Thyroid gland (tissue), 4 donors: ENCODE measurements around the gene TRUB2. TPM values are rescaled to one million over a fixed set of nuclear protein-coding genes. Genes with fewer than 3 reads are reported as not detected.

Source experiments
- DNase-seq, 2 donors: peaks; one replicate each; pipeline ENCODE4 v3.0.0-alpha.2; 2019
- H3K27ac ChIP-seq, 3 donors: fragments of 200-600 bp; sonication (generic); 1 replicate in 2 of 3; 2 replicates in 1 of 3; pipeline ENCODE4 v1.5.1; 2016 to 2019; ENCODE audit warnings: mild to moderate bottlenecking in 1 of 3, moderate library complexity in 1 of 3
- H3K27me3 ChIP-seq: fragments of 200-600 bp; sonication (generic); one replicate; pipeline ENCODE4 v1.5.1; 2019
- H3K36me3 ChIP-seq, 2 donors: fragments of 200-600 bp; sonication (generic); one replicate each; pipeline ENCODE4 v1.5.1; 2016 to 2019
- H3K4me1 ChIP-seq, 2 donors: fragments of 200-600 bp; sonication (generic); one replicate each; pipeline ENCODE4 v1.5.1; 2017 to 2019
- H3K4me3 ChIP-seq, 3 donors: fragments of 200-600 bp; sonication (generic); replicated peaks in 1 of 3; 1 replicate in 2 of 3; 2 replicates in 1 of 3; pipeline ENCODE4 v1.5.1; 2016; ENCODE audit warnings: mild to moderate bottlenecking in 1 of 3
- H3K9me3 ChIP-seq: fragments of 200-600 bp; sonication (generic); one replicate; pipeline ENCODE4 v1.5.1; 2017
- POLR2A ChIP-seq, 2 donors: fragments of 450-650 bp; IDR thresholded peaks; one replicate each; pipeline ENCODE4 v1.6.1; 2017; ENCODE audit warnings: antibody characterized with exemption in 2 of 2, mild to moderate bottlenecking in 2 of 2, moderate library complexity in 1 of 2
- WGBS, 2 donors: methylation state at CpG; one replicate each; pipeline ENCODE4 v1.1.5; 2017; 5-methylcytosine and 5-hydroxymethylcytosine counted together
- intact Hi-C: fragments of 100-400 bp; cut with DNase I; formaldehyde crosslinking; loops from one replicate; pipeline ENCODE4 v1.15.1; 2023
- total RNA-seq, 4 donors: library from RNA; depleted of rRNA; stranded (reverse); fragments of >200 nt; gene quantifications; one replicate each; pipeline ENCODE4 v1.2.3, GENCODE V29; 2016
- TF ChIP-seq, protein P1 (sequence below), 6 experiments: fragments of 200-600 bp in 3 of 6; fragments of 450-650 bp in 3 of 6; sonication (generic) in 3 of 6; IDR thresholded peaks; one replicate each; pipeline ENCODE4 v1.5.1; 2016 to 2019; ENCODE audit warnings: antibody characterized with exemption in 6 of 6, mild to moderate bottlenecking in 2 of 6, inconsistent platforms in 1 of 6, moderate library complexity in 1 of 6

The TRUB2 gene
- total RNA-seq, 4 donors from 2014 or later = 8.3 to 19.2 (median 16.6) TPM

DNA sequence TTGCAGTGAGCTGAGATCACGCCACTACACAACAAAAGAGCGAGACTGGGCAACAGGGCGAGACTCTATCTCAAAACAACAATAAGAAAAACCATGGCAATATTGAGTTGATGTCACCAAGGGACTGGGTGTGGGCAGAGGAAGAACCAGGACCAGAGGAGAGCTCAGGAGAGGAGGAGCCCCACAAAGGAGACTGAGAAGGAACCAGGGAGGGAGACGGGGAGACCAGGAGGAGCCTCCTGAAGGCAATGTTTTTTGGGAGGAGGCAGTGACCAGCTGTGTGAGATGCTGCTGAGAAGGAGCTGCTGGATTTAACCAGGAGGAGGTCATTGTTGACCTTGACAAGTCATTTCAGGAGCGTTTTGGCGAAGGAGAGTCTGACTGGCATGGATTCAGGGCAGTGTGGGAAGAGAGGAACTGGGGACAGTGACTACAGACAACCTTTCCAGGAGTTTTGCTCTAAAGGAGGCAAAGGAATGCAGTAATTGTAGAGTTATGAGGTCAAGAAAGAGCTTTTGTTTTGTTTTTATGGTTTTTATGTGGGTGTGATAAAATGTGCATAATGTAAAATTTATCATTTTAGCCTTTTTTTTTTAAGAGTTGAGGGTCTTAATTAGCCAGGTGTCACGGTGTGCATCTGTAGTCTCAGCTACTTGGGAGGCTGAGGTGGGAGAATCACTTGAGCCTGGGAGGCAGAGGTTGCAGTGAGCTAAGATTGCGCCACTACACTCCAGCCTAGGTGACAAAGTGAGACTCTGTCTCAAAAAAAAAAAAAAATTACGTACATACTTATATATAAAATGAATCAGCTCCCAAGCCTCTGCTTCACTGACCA is 17.9 kb downstream of the TRUB2 start:
- Histone ChIP-seq H3K9me3 (no peaks in the 10 kb centered on the region), H3K36me3 (peaks cover 3 to 4% of the 10 kb centered on the region in 2 donors), H3K27ac (no peak overlapping the region), H3K27me3 (no peaks in the 10 kb centered on the region), H3K4me3 (no peak overlapping the region), H3K4me1 (no peaks in the 10 kb centered on the region)
- no peak for DNase-seq
- 77 to 83% methylated on average over 9 of the region's 9 CpGs for WGBS, 2 donors
- intact Hi-C loops = no loop called here
- no peak for TF ChIP-seq POLR2A (IDR thresholded peaks at IDR 0.05)
- TF ChIP-seq, protein P1, sequence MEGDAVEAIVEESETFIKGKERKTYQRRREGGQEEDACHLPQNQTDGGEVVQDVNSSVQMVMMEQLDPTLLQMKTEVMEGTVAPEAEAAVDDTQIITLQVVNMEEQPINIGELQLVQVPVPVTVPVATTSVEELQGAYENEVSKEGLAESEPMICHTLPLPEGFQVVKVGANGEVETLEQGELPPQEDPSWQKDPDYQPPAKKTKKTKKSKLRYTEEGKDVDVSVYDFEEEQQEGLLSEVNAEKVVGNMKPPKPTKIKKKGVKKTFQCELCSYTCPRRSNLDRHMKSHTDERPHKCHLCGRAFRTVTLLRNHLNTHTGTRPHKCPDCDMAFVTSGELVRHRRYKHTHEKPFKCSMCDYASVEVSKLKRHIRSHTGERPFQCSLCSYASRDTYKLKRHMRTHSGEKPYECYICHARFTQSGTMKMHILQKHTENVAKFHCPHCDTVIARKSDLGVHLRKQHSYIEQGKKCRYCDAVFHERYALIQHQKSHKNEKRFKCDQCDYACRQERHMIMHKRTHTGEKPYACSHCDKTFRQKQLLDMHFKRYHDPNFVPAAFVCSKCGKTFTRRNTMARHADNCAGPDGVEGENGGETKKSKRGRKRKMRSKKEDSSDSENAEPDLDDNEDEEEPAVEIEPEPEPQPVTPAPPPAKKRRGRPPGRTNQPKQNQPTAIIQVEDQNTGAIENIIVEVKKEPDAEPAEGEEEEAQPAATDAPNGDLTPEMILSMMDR (IDR thresholded peaks at IDR 0.05) = no peak

DNA sequence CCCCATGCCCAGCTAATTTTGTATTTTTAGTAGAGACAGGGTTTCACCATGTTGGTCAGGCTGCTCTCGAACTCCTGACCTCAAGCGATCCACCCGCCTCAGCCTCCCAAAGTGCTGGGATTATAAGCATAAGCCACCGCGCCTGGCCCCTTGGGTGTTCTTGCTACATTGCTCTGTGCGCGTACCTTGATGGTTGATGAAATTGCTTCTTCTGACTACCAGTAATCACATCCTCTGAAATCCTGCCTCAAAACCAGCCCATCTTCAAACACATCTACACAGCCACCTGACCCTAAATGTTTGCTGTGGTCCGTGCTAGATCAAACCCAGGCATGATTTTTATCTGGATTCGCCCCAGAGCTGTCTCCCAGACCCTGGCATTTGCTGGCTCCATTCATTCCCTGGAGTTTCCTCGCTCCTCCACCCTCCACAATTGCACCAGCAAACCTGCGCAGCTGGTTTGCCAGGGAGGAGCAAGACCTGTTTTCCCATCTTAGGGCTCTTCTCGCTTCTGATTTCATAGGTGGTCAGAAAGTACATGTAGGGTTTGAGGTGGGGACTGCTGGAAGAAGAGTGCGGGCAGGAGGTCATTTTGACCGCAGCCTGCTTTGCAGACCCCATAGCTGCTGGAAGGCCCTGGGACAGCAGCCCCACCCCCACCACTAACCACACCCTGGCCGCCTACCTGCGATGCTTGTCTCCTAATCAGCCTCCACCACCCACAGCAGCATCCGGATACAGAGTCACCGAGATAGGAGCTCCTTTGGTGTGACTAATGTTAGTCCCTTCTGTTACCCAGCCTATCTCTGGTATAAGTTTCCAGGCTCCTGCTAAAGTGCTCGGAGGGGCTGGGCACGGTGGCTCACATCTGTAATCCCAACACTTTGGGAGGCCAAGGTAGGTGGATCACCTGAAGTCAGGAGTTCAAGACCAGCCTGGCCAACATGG is 23.4 kb downstream of the TRUB2 start:
- no peaks in the 10 kb centered on the region for H3K9me3 ChIP-seq
- H3K4me3 ChIP-seq = no peak overlapping the region
- H3K36me3 ChIP-seq = no peaks in the 10 kb centered on the region
- no peak for DNase-seq
- H3K4me1 ChIP-seq = peaks cover 0 to 4% of the 10 kb centered on the region in 2 donors
- no peaks in the 10 kb centered on the region for H3K27me3 ChIP-seq
- no peak overlapping the region for H3K27ac ChIP-seq
- WGBS, 2 donors = 81 to 84% methylated on average over 16 to 19 of the region's 20 CpGs
- no peak for TF ChIP-seq POLR2A (IDR thresholded peaks at IDR 0.05)
- TF ChIP-seq, protein P1 (IDR thresholded peaks at IDR 0.05) = no peak
- intact Hi-C loops = loop anchor here (10.0 kb wide), 1 partner anchor 116 kb away; no protein-coding TSS in a partner anchor

DNA sequence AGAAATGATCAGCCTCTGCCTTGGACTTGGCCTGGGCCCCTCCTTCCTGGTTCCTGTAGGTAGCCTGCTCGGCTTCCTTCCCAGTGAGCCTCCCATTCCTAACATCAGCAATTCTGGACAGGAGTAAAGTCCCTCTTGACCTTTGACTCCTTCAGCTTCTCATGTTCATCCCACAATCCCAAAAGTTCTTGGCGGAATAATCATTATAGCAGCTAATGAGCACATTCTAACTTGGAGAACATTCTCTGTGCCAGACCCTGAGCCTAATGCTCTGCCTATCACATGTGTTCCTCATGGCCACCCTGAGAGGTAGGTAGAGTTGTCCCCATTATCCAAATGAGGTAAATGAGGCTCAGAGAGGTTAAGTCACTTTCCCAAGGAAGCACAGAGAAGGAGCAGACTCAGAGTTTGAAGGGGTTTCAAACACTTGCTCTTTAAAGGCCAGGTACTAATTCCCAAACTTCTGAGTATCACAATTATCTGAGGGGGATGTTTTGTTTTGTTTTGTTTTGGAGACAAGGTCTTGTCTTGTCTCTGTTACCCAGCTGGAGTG is 24.9 kb downstream of the TRUB2 start:
- intact Hi-C loops = loop anchor here (10.0 kb wide), 1 partner anchor 118 kb away; no protein-coding TSS in a partner anchor

DNA sequence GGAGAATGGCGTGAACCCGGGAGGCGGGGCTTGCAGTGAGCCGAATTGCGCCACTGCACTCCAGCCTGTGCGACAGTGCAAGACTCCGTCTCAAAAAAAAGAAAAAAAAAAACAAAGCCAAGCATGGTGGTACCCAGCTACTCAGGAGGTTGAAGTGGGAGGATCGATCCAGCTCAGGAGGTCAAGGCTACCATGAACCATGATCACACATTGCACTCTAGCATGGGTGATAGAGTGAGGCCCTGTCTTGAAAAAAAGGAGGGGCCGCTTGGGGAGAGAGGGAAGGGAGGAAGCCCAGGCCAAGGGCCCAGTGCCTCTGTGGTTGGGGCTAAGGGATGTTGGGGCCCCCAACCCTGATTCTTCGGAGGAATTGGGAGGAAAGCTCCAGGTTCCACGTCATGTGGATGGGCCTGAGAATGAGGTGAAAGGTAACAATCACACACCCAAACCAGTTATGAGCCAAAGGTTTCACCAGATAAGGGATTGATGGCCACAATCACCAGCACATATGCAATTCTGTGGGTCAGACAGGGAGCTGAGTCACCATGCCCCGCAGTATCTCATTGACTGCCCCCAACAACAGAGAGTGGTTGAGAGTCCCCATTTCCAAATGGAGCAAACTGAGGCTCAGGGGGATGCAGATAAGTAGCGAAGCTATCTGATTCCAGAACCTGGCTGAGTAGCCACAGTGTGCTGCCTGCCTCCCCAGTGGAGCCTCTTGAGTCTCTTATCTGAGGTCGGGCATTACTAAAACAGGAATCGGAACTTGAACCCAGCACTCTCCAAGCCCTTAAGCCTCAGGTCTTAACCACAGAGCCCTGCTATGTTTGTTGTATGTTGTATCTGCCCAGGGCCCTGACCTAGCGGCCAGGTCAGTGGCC is 25.7 kb downstream of the TRUB2 start:
- intact Hi-C loops = loop anchor here (10.0 kb wide), 1 partner anchor 118 kb away; no protein-coding TSS in a partner anchor
- H3K4me1 ChIP-seq = peaks cover 0 to 4% of the 10 kb centered on the region in 2 donors
- no peak for TF ChIP-seq POLR2A (IDR thresholded peaks at IDR 0.05)
- TF ChIP-seq, protein P1 (IDR thresholded peaks at IDR 0.05) = no peak
- H3K4me3 ChIP-seq = no peak overlapping the region
- H3K27ac ChIP-seq = no peak overlapping the region
- DNase-seq = no peak
- H3K27me3 ChIP-seq = no peaks in the 10 kb centered on the region
- WGBS, 2 donors = 91 to 93% methylated on average over 15 to 16 of the region's 16 CpGs
- no peaks in the 10 kb centered on the region for H3K9me3 ChIP-seq
- H3K36me3 ChIP-seq = no peaks in the 10 kb centered on the region

More for the DNA sequence above, 24.9 kb downstream of the TRUB2 start:
- H3K27ac ChIP-seq = no peak overlapping the region
- no peak overlapping the region for H3K4me3 ChIP-seq
- no peak for DNase-seq
- peaks cover 0 to 4% of the 10 kb centered on the region in 2 donors for H3K4me1 ChIP-seq
- H3K9me3 ChIP-seq = no peaks in the 10 kb centered on the region
- 100% methylated on average over 2 of the region's 2 CpGs for WGBS, 2 donors
- TF ChIP-seq, protein P1 (IDR thresholded peaks at IDR 0.05) = no peak
- TF ChIP-seq POLR2A (IDR thresholded peaks at IDR 0.05) = no peak
- no peaks in the 10 kb centered on the region for H3K36me3 ChIP-seq
- no peaks in the 10 kb centered on the region for H3K27me3 ChIP-seq
